Psoas muscle (tissue), 8 donors: Measurements from ENCODE around the gene PGS1. TPM values are rescaled to one million over a fixed set of nuclear protein-coding genes. Genes with fewer than 3 reads are reported as not detected.
A peak's percentile ranks its signal among the peaks of the same experiment; 100 is the strongest.

ENCODE experiments used
- ATAC-seq, 4 donors: fragments of 200-7000 bp; cut with Tn5 transposase; one replicate each; pipeline ENCODE4 v1.9.1; 2020; ENCODE audit warnings: moderate library complexity in 3 of 4, mild to moderate bottlenecking in 2 of 4
- DNase-seq, 2 donors: peaks; one replicate each; pipeline ENCODE4 v3.0.0-alpha.2; 2020
- H3K27ac ChIP-seq: fragments of 200-600 bp; one replicate; pipeline ENCODE4 v1.8.0; 2022
- H3K27me3 ChIP-seq, 3 donors: fragments of 200-600 bp in 1 of 3; one replicate each; pipeline versions ENCODE4 v1.6.1 to v1.8.0; 2013 to 2022; ENCODE audit warnings: low read length in 2 of 3, mild to moderate bottlenecking in 2 of 3, moderate library complexity in 1 of 3; ENCODE audit not compliant: insufficient read depth in 3 of 3
- H3K36me3 ChIP-seq, 2 donors: fragments of 200-600 bp in 1 of 2; one replicate each; pipeline versions ENCODE4 v1.6.1 to v1.8.0; 2013 to 2022; ENCODE audit warnings: low read depth in 1 of 2, mild to moderate bottlenecking in 1 of 2, moderate library complexity in 1 of 2; ENCODE audit not compliant: insufficient read depth in 1 of 2
- H3K4me1 ChIP-seq: fragments of 200-600 bp; one replicate; pipeline ENCODE4 v1.8.0; 2022
- H3K4me3 ChIP-seq: fragments of 200-600 bp; one replicate; pipeline ENCODE4 v1.8.0; 2022; ENCODE audit warnings: mild to moderate bottlenecking
- H3K9me3 ChIP-seq: fragments of 200-600 bp; one replicate; pipeline ENCODE4 v1.8.0; 2022
- CTCF ChIP-seq: fragments of 200-600 bp; IDR thresholded peaks from one replicate; pipeline ENCODE4 v1.8.0; 2022; ENCODE audit warnings: antibody characterized with exemption
- WGBS, 3 donors: extraction: QIAGEN DNeasy Blood & Tissue Kit; methylation state at CpG; one replicate each; pipeline versions ENCODE4 v1.1.6 to v1.1.7; 2013; 5-methylcytosine and 5-hydroxymethylcytosine counted together
- intact Hi-C, 2 donors: fragments of 100-400 bp; cut with DNase I; formaldehyde crosslinking; loops; one replicate each; pipeline versions ENCODE4 v1.11.0 to v1.14.2; 2022
- polyA plus RNA-seq, 3 donors: library from polyadenylated mRNA; stranded (reverse); fragments of 200-250 nt; gene quantifications; one replicate each; pipeline ENCODE4 v1.2.3, GENCODE V29; 2013
- total RNA-seq, 4 donors: library from RNA; stranded (reverse); fragmentation: NEBNext Ultra II Directional in 2 of 4; extraction: Animal tissue kit (Norgen Biotek cat#: 25700) in 2 of 4; gene quantifications; one replicate each; pipeline versions ENCODE4 v1.2.1 to v1.2.4, GENCODE V29; 2021 to 2023
- donor health status: healthy with polysubstance abuse.
- donor health status: DM: no; HTN: no; CAD: no; lungs with moderate emphysema.
- donor health status: Bipolar disorder and iron deficiency.
- donor health status: healthy.
- donor health status: DM: yes; HTN: yes; CAD: no.
- donor health status: DM: no; HTN: no; CAD: no.
- donor health status: DM: no; HTN: no; CAD: no.
- donor health status: DM: yes; HTN: yes; CAD: no.

The PGS1 gene
- total and polyA plus RNA-seq, 7 donors = 10.2 to 24.2 (median 16.3) TPM

DNA sequence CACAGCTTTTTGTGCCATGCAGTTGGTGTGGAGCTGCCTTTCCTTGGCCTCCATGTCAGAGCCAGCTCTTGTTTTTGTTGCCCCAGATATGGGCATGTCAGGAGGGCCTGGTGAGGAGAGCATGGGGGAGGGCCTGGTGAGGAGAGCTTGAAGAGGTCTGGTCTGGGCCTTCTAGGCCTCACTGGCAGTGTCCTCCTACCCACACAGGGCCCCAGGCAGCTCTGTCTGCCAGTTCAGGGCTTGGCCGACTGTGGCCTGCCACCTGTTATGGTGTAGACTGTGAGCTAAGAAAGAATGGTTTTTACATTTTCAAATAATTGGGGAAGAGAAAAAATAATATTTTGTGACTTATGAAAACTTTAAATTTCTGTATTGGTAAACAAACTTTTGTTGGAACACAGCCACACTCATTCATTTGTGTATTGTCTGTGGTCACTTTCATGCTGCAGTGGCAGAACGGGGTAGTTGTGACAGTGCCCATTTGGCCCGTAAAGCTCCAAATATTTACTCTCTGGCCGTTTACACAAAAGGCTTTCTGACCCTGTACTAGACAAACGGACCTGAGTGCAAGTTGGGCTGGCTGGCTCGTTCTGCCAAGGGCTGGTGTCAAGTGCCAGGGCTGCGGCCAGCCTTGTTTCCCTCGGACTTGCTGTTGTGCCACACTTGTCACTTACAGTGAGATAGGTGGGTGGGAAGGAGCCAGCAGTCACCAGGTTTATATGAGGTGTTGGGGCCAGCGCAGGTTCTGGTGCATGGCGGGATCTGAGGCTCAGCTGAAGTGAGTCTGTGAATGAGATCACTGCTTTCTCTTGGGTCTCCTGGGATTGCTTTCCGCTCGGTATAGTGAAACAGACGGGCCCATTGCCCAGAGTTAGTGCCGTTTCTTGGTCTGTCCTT lies 18.2 kb downstream of the PGS1 start:
- Histone ChIP-seq H3K9me3 (no peaks in the 10 kb centered on the region), H3K4me1 (peaks cover 62% of the 10 kb centered on the region), H3K4me3 (peak overlapping the region; percentile 34), H3K27ac (peak overlapping the region; percentile 97), H3K27me3 (no peaks in the 10 kb centered on the region), H3K36me3 (peaks cover 4 to 64% of the 10 kb centered on the region in 2 donors)
- ATAC-seq (peak; percentile 48 to 75 (median 66)), DNase-seq (peak; percentile 43 to 64)
- TF ChIP-seq CTCF = no peak
- intact Hi-C loops = no loop called here
- 15 to 28% (median 20%) methylated on average over 14 of the region's 14 CpGs for WGBS, 3 donors

DNA sequence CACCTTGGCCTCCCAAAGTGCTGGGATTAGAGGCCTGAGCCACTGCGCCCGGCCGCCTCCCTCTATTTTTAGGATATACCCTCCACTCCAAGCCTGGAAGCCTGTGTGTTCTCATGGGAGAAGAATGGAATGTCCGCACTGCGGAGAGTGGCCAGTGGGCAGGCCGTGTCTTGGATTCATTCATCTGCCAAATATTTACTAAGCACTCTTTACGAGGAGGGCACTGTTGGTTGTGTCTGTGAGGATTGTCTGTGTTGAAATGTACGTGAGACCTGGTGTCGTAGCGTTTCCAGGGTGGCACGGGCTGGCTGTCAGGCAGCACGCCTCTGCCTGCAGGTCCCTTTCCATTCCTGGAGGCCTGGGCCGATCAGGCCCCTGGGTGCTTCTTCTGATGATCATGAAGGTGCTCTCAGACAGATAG lies 19.2 kb downstream of the PGS1 start:
- H3K9me3 ChIP-seq = no peaks in the 10 kb centered on the region
- peaks cover 4 to 74% of the 10 kb centered on the region in 2 donors for H3K36me3 ChIP-seq
- ATAC-seq = peak; percentile 90 to 97 (median 92)
- 15 to 33% (median 18%) methylated on average over 13 of the region's 13 CpGs for WGBS, 3 donors
- H3K4me3 ChIP-seq = peak overlapping the region; percentile 0
- peak overlapping the region; percentile 97 for H3K27ac ChIP-seq
- peak; percentile 61 to 81 for DNase-seq
- H3K4me1 ChIP-seq = peaks cover 52% of the 10 kb centered on the region
- H3K27me3 ChIP-seq = no peaks in the 10 kb centered on the region
- intact Hi-C loops = no loop called here
- TF ChIP-seq CTCF = no peak

GRCh38 chr17:78398390-78398789 lies 19.9 kb downstream of the PGS1 start:
- TF ChIP-seq CTCF = no peak
- Histone ChIP-seq H3K27me3 (no peaks in the 10 kb centered on the region), H3K36me3 (peaks cover 4 to 79% of the 10 kb centered on the region in 2 donors), H3K4me1 (peaks cover 51% of the 10 kb centered on the region), H3K9me3 (no peaks in the 10 kb centered on the region), H3K4me3 (peak overlapping the region; percentile 0), H3K27ac (peak overlapping the region; percentile 97)
- intact Hi-C loops = no loop called here
- DNase-seq = no peak
- no peak for ATAC-seq
- WGBS, 3 donors = 75 to 85% (median 75%) methylated on average over 3 of the region's 3 CpGs

- Histone ChIP-seq H3K4me3 (no peak overlapping the region), H3K36me3 (peaks cover 7 to 79% of the 10 kb centered on the region in 2 donors), H3K4me1 (peaks cover 51% of the 10 kb centered on the region), H3K9me3 (no peaks in the 10 kb centered on the region), H3K27ac (peak overlapping the region; percentile 97), H3K27me3 (no peaks in the 10 kb centered on the region)
- DNase-seq = no peak
- ATAC-seq = no peak
- WGBS, 3 donors = 86 to 98% (median 87%) methylated on average over 27 to 28 of the region's 28 CpGs
- no peak for TF ChIP-seq CTCF
- intact Hi-C loops = no loop called here
Measured at GRCh38 chr17:78399028-78399692, 20.7 kb downstream of the PGS1 start.
